Stimulated activated CD4-positive, alpha-beta T cell treated with anti-CD3 and anti-CD28 coated beads, Interleukin-2, amount 100 ng/mL, for 24 hours (primary cell): ENCODE results near the gene IBA57.

Experiments used
- DNase-seq, 2 donors: peaks; one replicate each; pipeline ENCODE4 v3.0.0-alpha.2; 2020

Gene IBA57

DNA sequence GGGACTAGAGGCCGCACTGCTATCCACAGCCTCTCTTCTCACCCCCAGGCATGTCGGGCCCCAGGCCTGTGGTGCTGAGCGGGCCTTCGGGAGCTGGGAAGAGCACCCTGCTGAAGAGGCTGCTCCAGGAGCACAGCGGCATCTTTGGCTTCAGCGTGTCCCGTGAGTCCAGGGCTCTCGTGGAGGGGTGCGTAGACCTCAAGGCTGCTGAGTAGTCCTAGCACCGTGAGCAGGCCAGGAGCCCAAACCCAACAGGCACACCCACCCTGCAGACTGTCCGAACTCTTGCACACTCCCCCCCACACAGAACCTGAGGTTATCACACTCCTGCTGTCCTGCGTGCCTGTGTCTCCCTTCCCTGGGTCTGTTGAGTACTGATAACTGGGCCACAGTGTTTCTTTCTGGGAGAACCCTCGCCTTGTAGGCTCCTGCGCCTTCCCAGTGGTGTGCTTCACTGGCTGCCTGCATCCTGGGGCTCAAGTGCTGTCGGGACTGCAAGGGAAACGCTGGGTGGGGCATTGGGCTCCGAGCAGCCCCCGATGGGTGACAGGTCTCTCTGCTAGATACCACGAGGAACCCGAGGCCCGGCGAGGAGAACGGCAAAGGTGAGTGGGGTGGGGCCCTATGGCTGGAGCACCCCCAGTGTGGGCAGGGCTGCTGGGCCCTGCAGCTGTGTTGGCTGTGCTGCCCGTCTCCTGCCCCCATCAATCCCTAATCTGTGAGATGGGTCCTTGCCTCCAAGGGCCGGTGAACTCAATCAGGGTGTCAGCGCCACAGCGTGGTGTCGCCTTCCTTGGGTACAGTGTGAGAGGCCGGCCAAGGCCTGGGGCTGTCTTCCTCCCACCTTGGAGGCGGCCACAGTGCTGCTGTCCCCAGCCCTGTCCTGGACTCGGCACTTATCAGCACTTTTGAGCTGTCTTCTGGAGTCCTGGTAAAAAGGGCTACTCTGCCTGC is 19.9 kb upstream of the IBA57 start:
- DNase-seq, result no peak

GRCh38 chr1:228146417-228147150 is 19.0 kb upstream of the IBA57 start:
- no peak for DNase-seq

DNA sequence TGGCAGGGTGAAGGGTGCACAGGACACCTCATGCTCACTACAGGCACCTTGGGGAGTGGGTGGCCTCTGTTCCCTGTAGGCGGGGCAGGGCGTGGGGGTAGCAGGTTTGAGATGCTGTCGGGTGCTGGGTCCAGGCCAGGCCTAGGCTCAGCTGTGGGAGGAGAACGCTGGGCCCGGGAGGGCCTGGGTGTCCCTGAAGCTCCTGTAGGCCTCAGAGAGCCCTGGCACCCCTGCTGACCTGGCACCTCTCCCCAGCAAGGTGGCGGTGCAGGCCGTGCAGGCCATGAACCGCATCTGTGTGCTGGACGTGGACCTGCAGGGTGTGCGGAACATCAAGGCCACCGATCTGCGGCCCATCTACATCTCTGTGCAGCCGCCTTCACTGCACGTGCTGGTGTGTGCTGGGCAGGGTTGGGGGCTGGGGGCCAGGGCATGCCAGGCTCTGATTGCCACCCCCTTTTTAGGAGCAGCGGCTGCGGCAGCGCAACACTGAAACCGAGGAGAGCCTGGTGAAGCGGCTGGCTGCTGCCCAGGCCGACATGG is 18.4 kb upstream of the IBA57 start:
- no peak for DNase-seq

DNA sequence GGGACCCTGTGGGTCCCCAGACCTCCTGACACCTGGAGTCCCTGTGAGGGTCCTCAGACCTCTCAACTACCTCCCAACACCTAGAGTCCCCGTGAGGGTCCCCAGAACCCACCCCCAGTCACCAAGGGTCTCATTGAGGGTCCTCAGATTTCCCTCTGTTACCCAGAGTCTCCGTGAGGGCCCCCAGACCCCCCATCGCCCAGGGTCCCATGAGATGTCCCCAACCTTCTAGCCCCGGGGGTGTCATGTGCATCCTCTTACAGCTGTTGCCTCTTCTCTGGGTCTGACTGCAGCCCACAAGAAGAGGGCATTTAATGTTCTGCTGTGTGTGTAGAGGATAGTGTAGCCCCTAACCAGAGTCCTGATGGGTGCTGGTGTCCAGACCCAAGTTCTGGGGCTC is 17.8 kb upstream of the IBA57 start:
- no peak for DNase-seq

DNA sequence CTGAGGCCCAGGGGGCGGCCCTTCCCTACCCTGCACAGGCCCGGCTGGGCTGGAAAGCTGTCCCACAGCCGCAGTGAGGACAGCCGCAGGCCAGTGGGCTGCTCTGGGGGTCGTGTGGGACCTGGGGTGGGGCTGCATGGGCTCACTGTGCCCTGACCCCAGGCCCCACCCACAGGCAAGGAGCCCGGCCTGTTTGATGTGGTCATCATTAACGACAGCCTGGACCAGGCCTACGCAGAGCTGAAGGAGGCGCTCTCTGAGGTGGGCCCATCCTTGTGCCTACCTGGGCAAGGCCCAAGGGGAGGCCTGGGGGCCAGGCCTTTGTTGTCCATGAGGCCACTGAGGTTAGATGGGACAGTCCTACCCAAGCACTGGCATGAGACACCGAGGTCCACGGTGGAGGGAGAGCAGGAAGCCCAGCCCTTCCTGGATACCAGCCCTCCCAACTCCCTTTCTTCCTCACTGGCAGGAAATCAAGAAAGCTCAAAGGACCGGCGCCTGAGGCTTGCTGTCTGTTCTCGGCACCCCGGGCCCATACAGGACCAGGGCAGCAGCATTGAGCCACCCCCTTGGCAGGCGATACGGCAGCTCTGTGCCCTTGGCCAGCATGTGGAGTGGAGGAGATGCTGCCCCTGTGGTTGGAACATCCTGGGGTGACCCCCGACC is 17.3 kb upstream of the IBA57 start:
- no peak for DNase-seq

- DNase-seq, result no peak
Measured at GRCh38 chr1:228148935-228149405, 16.6 kb upstream of the IBA57 start.

- DNase-seq, result no peak
Measured at GRCh38 chr1:228149406-228150119, 16.0 kb upstream of the IBA57 start, which contains the start of gene GJC2. Gene GJC2, plus strand, starts transcription at chr1:228149930. Its CDS starts 7,829 bp downstream, at chr1:228157759.

DNA sequence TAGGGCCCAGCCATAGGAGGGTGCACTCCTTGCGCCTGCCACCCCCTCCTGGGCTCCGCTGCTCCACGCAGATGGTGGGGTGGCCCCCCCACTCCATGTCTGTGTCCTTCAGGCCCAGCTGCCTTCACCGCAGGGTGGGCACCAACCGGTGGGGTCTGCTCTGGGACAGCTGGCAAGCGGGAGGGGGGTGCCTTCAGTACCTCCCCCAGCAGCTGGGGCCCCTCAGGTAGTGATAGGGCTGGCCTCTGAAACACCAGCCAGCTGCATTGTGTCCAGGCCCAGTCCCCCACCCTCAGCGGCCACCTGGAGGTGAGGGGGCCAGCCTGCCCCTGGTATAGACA is 15.5 kb upstream of the IBA57 start:
- DNase-seq, result no peak

- no peak for DNase-seq
Measured at GRCh38 chr1:228150461-228151179, 15.0 kb upstream of the IBA57 start.

- DNase-seq, result no peak
Measured at GRCh38 chr1:228151180-228151925, 14.3 kb upstream of the IBA57 start.

GRCh38 chr1:228152097-228152917 is 13.3 kb upstream of the IBA57 start:
- DNase-seq, result no peak

DNA sequence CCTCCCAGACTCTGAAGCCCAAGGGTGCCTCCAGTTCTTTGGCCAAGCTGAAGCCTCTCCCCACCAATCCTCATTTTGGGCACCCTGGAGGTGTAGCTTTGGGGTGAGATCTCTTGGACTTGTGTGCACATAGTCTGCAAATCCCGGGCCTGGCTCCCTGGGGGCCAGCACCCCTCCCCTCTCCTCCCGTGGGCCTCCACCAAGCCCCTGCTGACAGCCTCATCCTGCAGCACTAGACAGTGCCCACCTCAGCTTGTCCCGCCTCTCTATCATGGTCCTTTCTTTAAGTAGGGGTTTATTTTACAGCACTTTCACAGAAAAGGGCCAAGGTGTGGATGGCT is 12.7 kb upstream of the IBA57 start:
- DNase-seq, result no peak

DNA sequence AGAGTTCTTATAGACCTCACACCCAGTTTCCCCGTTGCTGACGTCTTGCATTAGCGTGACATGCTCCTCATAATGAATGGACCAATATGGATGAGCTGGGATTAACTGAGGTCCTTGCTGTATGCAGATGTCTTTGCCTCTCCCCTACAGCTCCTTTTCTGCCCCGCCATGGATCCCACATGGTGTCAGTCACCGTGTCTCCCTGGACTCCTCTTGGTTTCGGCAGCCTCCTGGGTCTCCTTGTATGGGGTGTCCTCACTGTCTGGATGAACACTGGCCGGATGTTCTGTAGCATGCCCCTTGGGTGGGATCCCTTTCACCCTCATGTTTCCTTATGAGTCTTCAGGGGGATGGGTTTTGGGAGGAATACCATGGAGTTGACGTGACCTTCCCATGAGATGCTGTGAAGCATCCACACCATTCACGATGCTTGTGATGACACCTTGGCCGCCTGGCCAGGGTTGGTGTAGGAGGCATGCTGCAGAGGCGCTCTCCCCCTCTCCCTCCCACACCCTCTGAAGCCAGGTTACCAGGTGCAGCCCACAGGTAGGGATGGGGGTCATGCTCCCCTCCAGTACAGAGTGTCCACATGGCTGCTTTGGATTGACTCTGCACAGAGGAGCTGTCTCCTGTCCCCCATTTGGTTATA is 11.5 kb upstream of the IBA57 start:
- DNase-seq, result no peak

DNA sequence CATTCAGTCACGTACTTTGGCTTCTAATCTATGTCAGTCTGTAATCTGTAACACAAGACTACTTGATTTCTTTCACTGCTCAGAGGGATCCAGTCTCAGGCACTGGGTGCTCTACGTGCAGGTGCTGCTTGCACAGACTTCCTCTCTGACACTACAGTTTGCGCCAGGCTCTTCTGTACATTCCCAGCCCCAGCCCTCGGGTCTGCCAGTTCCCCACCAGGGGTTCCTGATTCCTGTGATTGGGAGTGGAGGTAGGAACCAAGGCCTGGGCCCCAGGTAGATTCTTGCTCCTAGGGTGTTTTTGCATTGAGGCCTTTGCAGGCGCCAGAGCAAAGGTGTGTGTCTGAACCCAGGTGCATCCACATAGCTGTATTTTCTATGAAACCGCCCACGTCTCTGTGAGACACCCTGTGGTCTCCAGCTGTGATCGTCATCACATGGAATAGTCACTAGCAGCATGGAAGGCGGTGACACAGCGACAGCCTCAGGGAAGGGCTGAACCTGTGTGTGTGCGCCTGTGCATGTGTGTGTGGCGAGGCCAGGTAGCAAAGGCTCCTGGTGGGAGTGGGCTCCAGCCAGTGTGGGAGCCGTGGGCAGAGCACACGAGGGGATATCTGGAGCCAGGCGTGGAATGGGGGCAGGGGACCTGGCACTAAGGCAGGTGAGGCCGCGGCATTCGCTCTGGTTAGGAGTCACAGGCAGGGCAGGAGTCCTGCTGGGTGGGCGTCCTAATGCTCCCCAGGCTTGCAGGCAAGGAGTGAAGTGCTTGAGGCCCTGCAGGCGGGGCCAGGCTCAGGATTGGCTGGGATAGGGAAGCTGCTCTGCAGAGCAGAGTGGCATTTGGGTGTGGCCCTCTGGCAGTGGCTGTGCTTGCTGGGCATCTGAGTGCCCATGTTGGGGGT is 10.7 kb upstream of the IBA57 start:
- peak; percentile 38 to 39 for DNase-seq

- DNase-seq, result no peak
Measured at GRCh38 chr1:228155596-228156514, 9.7 kb upstream of the IBA57 start.

DNA sequence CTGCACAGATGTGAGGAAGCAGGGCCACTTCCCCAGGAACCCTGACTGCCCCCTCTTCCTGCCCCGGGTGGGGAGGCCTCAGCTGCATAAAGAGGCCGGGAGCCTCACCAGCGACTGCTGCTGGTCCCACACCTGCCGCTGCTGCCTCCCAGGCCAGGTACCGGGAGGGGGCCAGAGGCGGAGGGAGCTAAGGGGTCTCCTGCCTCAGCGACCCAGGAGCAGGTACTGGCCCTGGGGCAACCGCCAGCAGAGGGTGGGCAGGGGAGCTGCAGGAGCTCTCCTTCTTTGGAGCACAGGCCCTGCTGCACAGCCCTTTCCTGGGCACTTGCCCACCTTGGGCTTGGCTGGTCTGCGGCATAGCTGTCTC is 9.1 kb upstream of the IBA57 start:
- DNase-seq, result no peak

DNA sequence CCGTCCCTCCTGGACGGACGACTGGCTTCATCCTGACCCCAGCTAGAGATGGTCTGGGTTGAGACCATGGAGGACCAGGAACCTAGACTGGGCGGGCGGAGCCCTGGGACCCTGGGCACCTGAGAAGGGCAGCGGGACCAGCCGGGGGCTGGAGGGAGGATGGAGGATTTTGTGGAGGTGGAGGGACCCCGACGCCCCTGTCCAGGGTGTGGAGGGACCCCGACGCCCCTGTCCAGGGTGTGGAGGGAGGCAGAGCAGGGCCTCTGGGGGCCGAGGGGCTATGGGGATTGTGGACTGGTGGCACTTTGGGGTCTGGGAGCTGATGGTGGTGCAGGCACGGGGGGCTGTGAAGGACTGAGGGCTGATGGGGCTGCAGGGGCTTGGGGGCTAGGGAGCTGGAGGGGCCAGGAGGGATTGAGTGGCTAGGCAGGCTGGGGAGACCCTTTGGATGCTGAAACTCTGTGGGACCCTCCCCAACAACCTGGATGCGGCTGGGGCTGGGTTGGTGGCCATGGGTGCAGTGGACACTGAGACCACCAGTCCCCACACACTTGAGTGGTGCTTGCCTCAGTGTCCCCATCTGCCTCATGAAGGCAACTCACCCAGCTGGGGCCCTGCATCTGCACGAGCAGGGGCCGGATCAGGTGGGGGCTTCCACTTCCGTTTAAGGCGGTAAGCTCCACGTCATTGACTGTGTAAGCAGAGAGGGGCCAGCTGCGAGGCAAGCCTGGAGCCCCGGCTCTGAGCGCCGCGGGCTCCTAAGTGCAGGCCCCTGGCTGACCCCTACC is 8.5 kb upstream of the IBA57 start:
- DNase-seq, result no peak
